Suprapubic skin (tissue), 4 donors: ENCODE measurements around the gene SPINK6. TPM values are rescaled to one million over a fixed set of nuclear protein-coding genes. Genes with fewer than 3 reads are reported as not detected.

Source experiments
- DNase-seq, 2 donors: peaks; one replicate each; pipeline ENCODE4 v3.0.0-alpha.2; 2019; ENCODE audit warnings: low spot score in 2 of 2
- H3K27ac ChIP-seq: fragments of 200-600 bp; sonication (generic); one replicate; pipeline ENCODE4 v1.5.1; 2019
- H3K27me3 ChIP-seq: fragments of 200-600 bp; sonication (generic); one replicate; pipeline ENCODE4 v1.5.1; 2019
- H3K36me3 ChIP-seq: fragments of 200-600 bp; sonication (generic); one replicate; pipeline ENCODE4 v1.5.1; 2019
- H3K4me1 ChIP-seq: fragments of 200-600 bp; sonication (generic); one replicate; pipeline ENCODE4 v1.5.1; 2019
- H3K4me3 ChIP-seq: fragments of 200-600 bp; sonication (generic); one replicate; pipeline ENCODE4 v1.5.1; 2019; ENCODE audit warnings: mild to moderate bottlenecking
- H3K9me3 ChIP-seq: fragments of 200-600 bp; sonication (generic); one replicate; pipeline ENCODE4 v1.5.1; 2019
- CTCF ChIP-seq, 2 donors: fragments of 200-600 bp in 1 of 2; fragments of 450-650 bp in 1 of 2; sonication (generic) in 1 of 2; IDR thresholded peaks; one replicate each; pipeline ENCODE4 v1.5.1; 2016 to 2019; ENCODE audit warnings: antibody characterized with exemption in 2 of 2, mild to moderate bottlenecking in 1 of 2, moderate library complexity in 1 of 2
- EP300 ChIP-seq: sonication (generic); formaldehyde crosslinking; IDR thresholded peaks from one replicate; pipeline ENCODE4 v1.6.1; 2017; ENCODE audit warnings: antibody characterized with exemption
- POLR2A ChIP-seq, 2 donors: fragments of 450-650 bp; IDR thresholded peaks; one replicate each; pipeline ENCODE4 v1.6.1; 2017; ENCODE audit warnings: antibody characterized with exemption in 2 of 2, mild to moderate bottlenecking in 2 of 2, moderate library complexity in 2 of 2
- POLR2AphosphoS5 ChIP-seq, 3 donors: sonication (generic); formaldehyde crosslinking; IDR thresholded peaks; one replicate each; pipeline ENCODE4 v1.6.1; 2017; ENCODE audit warnings: antibody characterized with exemption in 3 of 3
- WGBS: methylation state at CpG from one replicate; pipeline ENCODE4 v1.1.5; 2018; 5-methylcytosine and 5-hydroxymethylcytosine counted together
- total RNA-seq, 4 donors: library from RNA; depleted of rRNA; stranded (reverse); fragments of >200 nt; gene quantifications; one replicate each; pipeline ENCODE4 v1.1.0, GENCODE V29; 2016

Gene SPINK6
- total RNA-seq, 4 donors from 2014 or later, result 2.3 TPM; not detected in 3

GRCh38 chr5:148221508-148221907, 18.7 kb downstream of the SPINK6 start:
- WGBS, result 77% methylated on average over 6 of the region's 6 CpGs
- H3K27me3 ChIP-seq, result no peaks in the 10 kb centered on the region
- H3K4me1 ChIP-seq, result no peaks in the 10 kb centered on the region
- H3K9me3 ChIP-seq, result no peaks in the 10 kb centered on the region
- DNase-seq, result no peak
- TF ChIP-seq EP300 (no peak), CTCF (IDR thresholded peaks at IDR 0.05) (no peak)
- no peaks in the 10 kb centered on the region for H3K36me3 ChIP-seq
- no peak overlapping the region for H3K4me3 ChIP-seq
- H3K27ac ChIP-seq, result no peak overlapping the region

GRCh38 chr5:148224117-148224742, 21.4 kb downstream of the SPINK6 start:
- Histone ChIP-seq H3K27ac (no peak overlapping the region), H3K27me3 (no peaks in the 10 kb centered on the region), H3K36me3 (no peaks in the 10 kb centered on the region), H3K4me1 (no peaks in the 10 kb centered on the region), H3K4me3 (no peak overlapping the region), H3K9me3 (no peaks in the 10 kb centered on the region)
- DNase-seq, result no peak
- 38% methylated on average over 2 of the region's 2 CpGs for WGBS
- TF ChIP-seq CTCF (IDR thresholded peaks at IDR 0.05) (no peak), POLR2AphosphoS5 (IDR thresholded peaks at IDR 0.05) (no peak), EP300 (no peak), POLR2A (IDR thresholded peaks at IDR 0.05) (no peak)

DNA sequence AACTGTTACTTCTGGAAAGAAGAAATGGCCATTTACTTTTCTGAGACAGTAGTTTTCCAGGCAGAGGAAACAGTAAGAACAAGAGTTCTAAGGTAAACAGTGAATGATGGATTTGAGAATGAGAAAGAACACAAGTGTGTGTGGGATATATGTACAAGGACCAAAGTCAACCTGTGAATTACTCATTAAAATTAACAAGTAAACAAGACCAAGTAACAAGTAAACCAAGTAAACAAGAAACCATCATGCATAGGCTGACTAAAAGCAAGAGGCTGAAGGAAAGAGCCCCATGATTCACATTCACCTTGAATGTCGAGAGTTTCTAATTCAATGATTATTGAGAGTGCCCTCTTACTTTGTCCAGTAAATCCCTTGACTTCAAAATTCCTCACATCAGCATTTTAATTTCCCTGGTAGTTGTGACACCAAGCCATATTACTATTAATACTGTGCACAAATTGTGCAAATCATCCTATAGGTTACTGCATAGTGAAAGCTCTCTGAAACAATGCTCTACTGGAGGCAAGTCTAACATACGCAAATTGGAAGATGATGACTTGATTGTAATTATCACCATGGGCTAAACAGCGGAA, 25.6 kb downstream of the SPINK6 start:
- WGBS, result 91% methylated on average over 3 of the region's 3 CpGs
- Histone ChIP-seq H3K36me3 (no peaks in the 10 kb centered on the region), H3K4me1 (no peaks in the 10 kb centered on the region), H3K27ac (no peak overlapping the region), H3K9me3 (no peaks in the 10 kb centered on the region), H3K4me3 (no peak overlapping the region), H3K27me3 (no peaks in the 10 kb centered on the region)
- TF ChIP-seq CTCF (IDR thresholded peaks at IDR 0.05) (no peak), EP300 (no peak)
- DNase-seq, result no peak

GRCh38 chr5:148229840-148230239, 27.0 kb downstream of the SPINK6 start:
- DNase-seq, result no peak
- H3K27me3 ChIP-seq, result no peaks in the 10 kb centered on the region
- H3K27ac ChIP-seq, result no peak overlapping the region
- no peak overlapping the region for H3K4me3 ChIP-seq
- H3K4me1 ChIP-seq, result no peaks in the 10 kb centered on the region
- TF ChIP-seq EP300 (no peak), POLR2AphosphoS5 (IDR thresholded peaks at IDR 0.05) (no peak), CTCF (IDR thresholded peaks at IDR 0.05) (no peak), POLR2A (IDR thresholded peaks at IDR 0.05) (no peak)
- H3K36me3 ChIP-seq, result no peaks in the 10 kb centered on the region
- no peaks in the 10 kb centered on the region for H3K9me3 ChIP-seq

- H3K36me3 ChIP-seq, result no peaks in the 10 kb centered on the region
- H3K4me1 ChIP-seq, result no peaks in the 10 kb centered on the region
- no peak overlapping the region for H3K27ac ChIP-seq
- H3K9me3 ChIP-seq, result no peaks in the 10 kb centered on the region
- H3K4me3 ChIP-seq, result no peak overlapping the region
- WGBS, result 93% methylated on average over 7 of the region's 7 CpGs
- H3K27me3 ChIP-seq, result no peaks in the 10 kb centered on the region
- TF ChIP-seq CTCF (IDR thresholded peaks at IDR 0.05), result no peak
- TF ChIP-seq POLR2AphosphoS5 (IDR thresholded peaks at IDR 0.05), result no peak
- no peak for TF ChIP-seq POLR2A (IDR thresholded peaks at IDR 0.05)
- TF ChIP-seq EP300, result no peak
- DNase-seq, result no peak
Observed at GRCh38 chr5:148230240-148230639, 27.4 kb downstream of the SPINK6 start.
